GM12878 (cell line): ENCODE data around the gene CERT1. TPM values are rescaled to one million over a fixed set of nuclear protein-coding genes. Genes with fewer than 3 reads are reported as not detected.

Experiments
- ATF3 ChIP-seq: IDR thresholded peaks from 2 replicates; pipeline ENCODE4 v1.6.1; 2011; ENCODE audit warnings: low read depth, mild to moderate bottlenecking, low read length, moderate library complexity, borderline replicate concordance; ENCODE audit errors: extremely low read depth
- BCL11A ChIP-seq: IDR thresholded peaks from 2 replicates; pipeline ENCODE4 v1.6.1; 2011; ENCODE audit warnings: low read depth, low read length
- CBX5 ChIP-seq: sonication (generic); IDR thresholded peaks from 2 replicates; pipeline ENCODE4 v1.6.1; 2016; ENCODE audit warnings: low read depth, moderate library complexity, mild to moderate bottlenecking, inconsistent platforms
- CHD4 ChIP-seq: fragments of 200-600 bp; sonication (generic); IDR thresholded peaks from 2 replicates; pipeline ENCODE4 v1.6.1; 2016; ENCODE audit warnings: mild to moderate bottlenecking
- ETV6 ChIP-seq, 2 experiments: fragments of 450-650 bp in 1 of 2; IDR thresholded peaks in 1 of 2; conservative IDR thresholded peaks in 1 of 2; 2 replicates each; pipeline ENCODE4 v1.6.1; 2014; ENCODE audit warnings: antibody characterized with exemption in 1 of 2, borderline replicate concordance in 1 of 2, low read depth in 1 of 2, mild to moderate bottlenecking in 1 of 2, moderate library complexity in 1 of 2
- FOS ChIP-seq: IDR thresholded peaks from 3 replicates; pipeline ENCODE4 v1.6.1; 2011; ENCODE audit warnings: borderline replicate concordance; ENCODE audit not compliant: insufficient read length; ENCODE audit errors: extremely low read depth
- FOXK2 ChIP-seq: fragments of 450-650 bp; IDR thresholded peaks from 2 replicates; pipeline ENCODE4 v1.6.1; 2017; ENCODE audit warnings: mild to moderate bottlenecking, moderate library complexity
- GATAD2B ChIP-seq: fragments of 450-650 bp; conservative IDR thresholded peaks from 2 replicates; pipeline ENCODE4 v1.6.1; 2017; ENCODE audit warnings: low read depth, mild to moderate bottlenecking, moderate library complexity
- HCFC1 ChIP-seq: fragments of 150-350 bp; IDR thresholded peaks from 2 replicates; pipeline ENCODE4 v1.6.1; 2014; ENCODE audit warnings: low read length
- KLF5 ChIP-seq: fragments of 450-650 bp; IDR thresholded peaks from 2 replicates; pipeline ENCODE4 v1.6.1; 2014; ENCODE audit warnings: mild to moderate bottlenecking; ENCODE audit not compliant: partially characterized antibody
- NR2C2 ChIP-seq: IDR thresholded peaks from 2 replicates; pipeline ENCODE4 v1.6.1; 2011; ENCODE audit warnings: borderline replicate concordance, low read depth; ENCODE audit not compliant: control insufficient read depth, insufficient read length
- NR2F1 ChIP-seq: fragments of 450-650 bp; conservative IDR thresholded peaks from 2 replicates; pipeline ENCODE4 v1.6.1; 2017; ENCODE audit warnings: mild to moderate bottlenecking
- POLR2A ChIP-seq: IDR thresholded peaks from 2 replicates; pipeline ENCODE4 v1.6.1; 2011; ENCODE audit warnings: low read depth, mild to moderate bottlenecking, low read length
- PRDM15 ChIP-seq: fragments of 450-650 bp; formaldehyde crosslinking; IDR thresholded peaks from 2 replicates; pipeline ENCODE4 v1.4.0; 2020; ENCODE audit warnings: mild to moderate bottlenecking, moderate library complexity
- RB1 ChIP-seq: fragments of 450-650 bp; formaldehyde crosslinking; IDR thresholded peaks from 2 replicates; pipeline ENCODE4 v1.6.1; 2017; ENCODE audit warnings: mild to moderate bottlenecking, borderline replicate concordance
- RELA ChIP-seq: fragments of 450-650 bp; IDR thresholded peaks from 2 replicates; pipeline ENCODE4 v1.8.0; 2014; ENCODE audit warnings: borderline replicate concordance; ENCODE audit not compliant: partially characterized antibody
- RUNX3 ChIP-seq: IDR thresholded peaks from 2 replicates; pipeline ENCODE4 v1.6.1; 2012; ENCODE audit warnings: low read length, inconsistent platforms
- SIX5 ChIP-seq: IDR thresholded peaks from 2 replicates; pipeline ENCODE4 v1.6.1; 2011; ENCODE audit warnings: mild to moderate bottlenecking, low read depth, low read length, moderate library complexity; ENCODE audit not compliant: severe bottlenecking
- SMAD1 ChIP-seq: fragments of 450-650 bp; IDR thresholded peaks from 2 replicates; pipeline ENCODE4 v1.6.1; 2018; ENCODE audit warnings: mild to moderate bottlenecking, low read depth; ENCODE audit not compliant: partially characterized antibody
- SMARCA5 ChIP-seq: fragments of 450-650 bp; IDR thresholded peaks from 2 replicates; pipeline ENCODE4 v1.6.1; 2017; ENCODE audit warnings: mild to moderate bottlenecking
- SP1 ChIP-seq: IDR thresholded peaks from one replicate; pipeline ENCODE4 v1.6.1; 2011; ENCODE audit warnings: low read depth, low read length
- SREBF1 ChIP-seq: IDR thresholded peaks from 2 replicates; pipeline ENCODE4 v1.6.1; 2012; ENCODE audit warnings: mild to moderate bottlenecking, low read length
- STAT1 ChIP-seq: fragments of 450-650 bp; conservative IDR thresholded peaks from 2 replicates; pipeline ENCODE4 v1.6.1; 2014; ENCODE audit warnings: antibody characterized with exemption, mild to moderate bottlenecking
- USF1 ChIP-seq: IDR thresholded peaks from 2 replicates; pipeline ENCODE4 v1.6.1; 2011; ENCODE audit warnings: borderline replicate concordance, low read depth, mild to moderate bottlenecking, moderate library complexity, mixed read lengths, low read length; ENCODE audit not compliant: insufficient read depth; ENCODE audit errors: extremely low read length
- ZBED1 ChIP-seq: IDR thresholded peaks from 2 replicates; pipeline ENCODE4 v1.6.1; 2016; ENCODE audit warnings: borderline replicate concordance
- ZNF384 ChIP-seq: IDR thresholded peaks from 2 replicates; pipeline ENCODE4 v1.6.1; 2012; ENCODE audit warnings: low read depth, mild to moderate bottlenecking, low read length, improper control_type of control experiment, borderline replicate concordance
- ZSCAN29 ChIP-seq: fragments of 450-650 bp; IDR thresholded peaks from 2 replicates; pipeline ENCODE4 v1.6.1; 2017; ENCODE audit warnings: mild to moderate bottlenecking, moderate library complexity
- polyA plus RNA-seq, 11 experiments: library from polyadenylated mRNA; depleted of rRNA in 4 of 11; unstranded in 6 of 11; stranded (reverse) in 5 of 11; fragments of >200 nt; fragmentation: Nextera tagmentation in 4 of 11; fragmentation: Illumina TruSeq in 1 of 11; extraction: Ambion mirVana in 4 of 11; extraction: Trizol in 1 of 11; gene quantifications; 1 replicate in 1 of 11; 2 replicates in 10 of 11; pipeline versions ENCODE4 v1.2.1 to v1.2.3, GENCODE V29; 2011 to 2016; ENCODE audit warnings: inconsistent platforms in 2 of 11, missing spikeins in 2 of 11, low read depth in 1 of 11
- total RNA-seq, 4 experiments: library from RNA; depleted of rRNA in 3 of 4; stranded (reverse); fragments of >200 nt in 3 of 4; fragmentation: Illumina TruSeq in 1 of 4; extraction: Trizol in 1 of 4; gene quantifications; 2 replicates each; pipeline versions ENCODE4 v1.2.1 to v1.2.3, GENCODE V29; 2013 to 2021
- TF ChIP-seq, protein P1 (sequence below): fragments of 450-650 bp; IDR thresholded peaks from 2 replicates; pipeline ENCODE4 v1.6.1; 2016; ENCODE audit warnings: mild to moderate bottlenecking

The CERT1 gene
- total and polyA plus RNA-seq, 10 of the 15 experiments (the other 5 are each of a cell fraction or from before 2014, with no cell fraction given) = 7.7 to 36.7 (median 25.6) TPM

DNA sequence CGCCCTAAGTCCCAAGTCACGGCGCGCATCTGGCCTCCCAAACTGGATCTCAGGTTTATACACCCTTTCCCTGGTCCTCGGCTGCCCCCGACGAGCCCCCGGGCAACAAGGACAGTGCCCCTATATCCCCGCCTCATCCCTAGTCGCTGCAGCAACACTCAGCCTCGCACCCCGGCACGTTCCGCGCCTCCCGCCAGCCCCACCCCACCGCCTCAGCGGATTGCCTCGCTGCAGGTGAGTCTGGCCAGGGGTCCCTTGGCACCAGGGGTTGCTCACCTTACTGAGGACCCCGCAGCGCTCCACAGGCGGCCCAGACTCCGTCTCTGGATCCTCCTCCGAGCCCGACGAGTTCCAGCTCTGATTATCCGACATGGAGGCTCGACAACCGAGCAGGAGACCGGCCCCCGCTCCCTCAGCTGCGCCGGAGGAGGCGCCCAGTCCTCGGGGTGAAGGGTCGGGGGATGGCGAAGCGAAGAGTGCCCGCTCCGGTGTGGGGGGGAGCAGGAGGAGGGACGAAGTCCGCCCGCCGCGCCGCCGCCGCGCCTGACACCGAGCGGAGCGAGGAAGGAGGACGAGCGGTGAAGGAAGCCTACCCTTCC is 494 bp downstream of the CERT1 start (continued):
- TF ChIP-seq SMARCA5 (0 out of 2 replicates have a peak, but pooled peaks have one; percentile 53), BCL11A (no peak), SREBF1 (no peak), POLR2A (no peak), CHD4 (no peak), RELA (no peak), USF1 (no peak), ZNF384 (no peak), ATF3 (no peak), GATAD2B (peak; percentile 41; the same call in 1 of the 2 replicates), RB1 (no peak), SMAD1 (no peak), STAT1 (0 out of 2 replicates have a peak, but pooled peaks have one; percentile 18), SP1 (no peak), FOS (no peak), FOXK2 (no peak), NR2C2 (no peak), SIX5 (no peak), RUNX3 (no peak), ZBED1 (no peak), CBX5 (no peak), PRDM15 (CRISPR knock-in tag) (no peak), NR2F1 (peak; percentile 54; the same call in 1 of the 2 replicates), ZSCAN29 (no peak), KLF5 (no peak), HCFC1 (no peak), ETV6 (conservative IDR thresholded peaks at IDR 0.05 in 1 of 2, IDR thresholded peaks at IDR 0.05 in 1 of 2; ENCODE audit: borderline replicate concordance in 1 of 2, low read depth in 1 of 2) (no peak)
- TF ChIP-seq, protein P1, sequence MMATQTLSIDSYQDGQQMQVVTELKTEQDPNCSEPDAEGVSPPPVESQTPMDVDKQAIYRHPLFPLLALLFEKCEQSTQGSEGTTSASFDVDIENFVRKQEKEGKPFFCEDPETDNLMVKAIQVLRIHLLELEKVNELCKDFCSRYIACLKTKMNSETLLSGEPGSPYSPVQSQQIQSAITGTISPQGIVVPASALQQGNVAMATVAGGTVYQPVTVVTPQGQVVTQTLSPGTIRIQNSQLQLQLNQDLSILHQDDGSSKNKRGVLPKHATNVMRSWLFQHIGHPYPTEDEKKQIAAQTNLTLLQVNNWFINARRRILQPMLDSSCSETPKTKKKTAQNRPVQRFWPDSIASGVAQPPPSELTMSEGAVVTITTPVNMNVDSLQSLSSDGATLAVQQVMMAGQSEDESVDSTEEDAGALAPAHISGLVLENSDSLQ = no peak
